ENCODE data around the gene PTRH1.

Gene PTRH1

GRCh38 chr9:127683723-127684122 is 31.7 kb downstream of the PTRH1 start:
- WGBS, 2 donors (ENCODE audit: extremely low coverage in 2 of 2, insufficient read length in 2 of 2, insufficient replicate concordance in 1 of 2): no CpG with 5 or more reads among the region's 5 CpGs
- no peak overlapping the region for H2AFZ ChIP-seq (ENCODE audit: low read length)
- DNase-seq (ENCODE audit: low spot score): no peak

GRCh38 chr9:127682351-127683136 is 32.9 kb downstream of the PTRH1 start:
- no peak overlapping the region for H4K91ac ChIP-seq (ENCODE audit: low read depth, low read length, poor library complexity)
- H3K4me3 ChIP-seq (ENCODE audit: low read length in 2 of 2): no peak overlapping the region
- H4K8ac ChIP-seq (ENCODE audit: low read depth, low read length): no peak overlapping the region
- H3K4me1 ChIP-seq (ENCODE audit: control insufficient read depth in 2 of 2, insufficient read depth in 1 of 2, low read depth in 1 of 2, low read length in 2 of 2): no peaks in the 10 kb centered on the region
- H2BK120ac ChIP-seq (ENCODE audit: low read depth, low read length): no peak overlapping the region
- no peak overlapping the region for H2BK5ac ChIP-seq (ENCODE audit: low read length)
- H3K4ac ChIP-seq (ENCODE audit: low read length): no peak overlapping the region
- WGBS, 2 donors (ENCODE audit: extremely low coverage in 2 of 2, insufficient read length in 2 of 2, insufficient replicate concordance in 1 of 2): no CpG with 5 or more reads among the region's 23 CpGs
- H2BK15ac ChIP-seq (ENCODE audit: low read length): no peak overlapping the region
- no peak overlapping the region for H2AFZ ChIP-seq (ENCODE audit: low read length)
- no peak overlapping the region for H3K18ac ChIP-seq (ENCODE audit: low read length)
- H3K27me3 ChIP-seq (ENCODE audit: control insufficient read depth in 3 of 3, insufficient read depth in 3 of 3, low read depth in 1 of 3, low read length in 3 of 3): no peaks in the 10 kb centered on the region
- peaks cover 2% of the 10 kb centered on the region for H3K79me1 ChIP-seq (ENCODE audit: low read depth, low read length)
- H2BK12ac ChIP-seq (ENCODE audit: low read length): no peak overlapping the region
- no peaks in the 10 kb centered on the region for H3K9me3 ChIP-seq (replicated peaks in 1 of 2; ENCODE audit: control insufficient read depth in 2 of 2, insufficient read depth in 1 of 2, low read depth in 1 of 2, low read length in 2 of 2)
- H3K4me2 ChIP-seq (ENCODE audit: insufficient read depth, low read length, poor library complexity, severe bottlenecking): no peak overlapping the region
- no peak for DNase-seq (ENCODE audit: low spot score)
- H3K14ac ChIP-seq (ENCODE audit: low read length): no peak overlapping the region
- H2AK5ac ChIP-seq (ENCODE audit: low read depth, low read length): no peak overlapping the region
- H3K9ac ChIP-seq (ENCODE audit: low read depth, low read length, poor library complexity): no peak overlapping the region
- H3K36me3 ChIP-seq (replicated peaks in 1 of 2; ENCODE audit: control insufficient read depth in 2 of 2, insufficient read depth in 2 of 2, low read length in 2 of 2): peaks cover 41 to 73% of the 10 kb centered on the region in 2 donors
- H3K23ac ChIP-seq (ENCODE audit: low read depth, low read length, poor library complexity): no peak overlapping the region
- H3K27ac ChIP-seq (replicated peaks; ENCODE audit: low read length): no peak overlapping the region

More at GRCh38 chr9:127683723-127684122, 31.7 kb downstream of the PTRH1 start:
- no peak overlapping the region for H2BK120ac ChIP-seq (ENCODE audit: low read depth, low read length)
- peaks cover 36 to 72% of the 10 kb centered on the region in 2 donors for H3K36me3 ChIP-seq (replicated peaks in 1 of 2; ENCODE audit: control insufficient read depth in 2 of 2, insufficient read depth in 2 of 2, low read length in 2 of 2)
- no peaks in the 10 kb centered on the region for H3K27me3 ChIP-seq (ENCODE audit: control insufficient read depth in 3 of 3, insufficient read depth in 3 of 3, low read depth in 1 of 3, low read length in 3 of 3)
- no peak overlapping the region for H3K18ac ChIP-seq (ENCODE audit: low read length)
- no peak overlapping the region for H3K27ac ChIP-seq (replicated peaks; ENCODE audit: low read length)
- H4K91ac ChIP-seq (ENCODE audit: low read depth, low read length, poor library complexity): no peak overlapping the region
- no peak overlapping the region for H3K4me3 ChIP-seq (ENCODE audit: low read length in 2 of 2)
- no peaks in the 10 kb centered on the region for H3K9me3 ChIP-seq (replicated peaks in 1 of 2; ENCODE audit: control insufficient read depth in 2 of 2, insufficient read depth in 1 of 2, low read depth in 1 of 2, low read length in 2 of 2)
- H2BK15ac ChIP-seq (ENCODE audit: low read length): no peak overlapping the region
- H2BK5ac ChIP-seq (ENCODE audit: low read length): no peak overlapping the region
- no peak overlapping the region for H3K23ac ChIP-seq (ENCODE audit: low read depth, low read length, poor library complexity)
- H2BK12ac ChIP-seq (ENCODE audit: low read length): no peak overlapping the region
- no peak overlapping the region for H3K14ac ChIP-seq (ENCODE audit: low read length)
- H4K8ac ChIP-seq (ENCODE audit: low read depth, low read length): no peak overlapping the region
- H3K4ac ChIP-seq (ENCODE audit: low read length): no peak overlapping the region
- H3K9ac ChIP-seq (ENCODE audit: low read depth, low read length, poor library complexity): no peak overlapping the region
- H2AK5ac ChIP-seq (ENCODE audit: low read depth, low read length): no peak overlapping the region
- no peaks in the 10 kb centered on the region for H3K4me1 ChIP-seq (ENCODE audit: control insufficient read depth in 2 of 2, insufficient read depth in 1 of 2, low read depth in 1 of 2, low read length in 2 of 2)
- no peak overlapping the region for H3K4me2 ChIP-seq (ENCODE audit: insufficient read depth, low read length, poor library complexity, severe bottlenecking)
- H3K79me1 ChIP-seq (ENCODE audit: low read depth, low read length): peaks cover 2% of the 10 kb centered on the region

DNA sequence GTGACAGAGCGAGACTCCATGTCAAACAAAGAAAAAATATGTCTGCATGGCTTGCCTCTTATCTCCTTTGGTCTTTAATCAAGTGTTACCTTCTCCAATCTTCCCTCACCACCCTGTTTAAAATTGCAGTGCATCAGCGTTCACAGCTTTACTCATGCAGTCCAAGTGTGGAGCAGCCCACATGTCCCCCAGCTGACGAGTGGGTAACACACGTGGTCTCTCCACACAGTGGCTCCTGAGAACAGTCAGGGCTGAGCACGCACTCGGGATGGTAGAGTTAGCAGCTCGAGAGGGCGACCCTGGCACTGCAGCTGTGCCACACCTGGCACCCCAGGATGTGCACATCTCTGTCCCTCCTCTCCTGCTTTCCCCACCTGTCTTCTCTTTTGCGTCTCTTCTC is 34.6 kb downstream of the PTRH1 start:
- Histone ChIP-seq H3K79me1 (ENCODE audit: low read depth, low read length) (peaks cover 2% of the 10 kb centered on the region), H4K91ac (ENCODE audit: low read depth, low read length, poor library complexity) (no peak overlapping the region), H3K18ac (ENCODE audit: low read length) (no peak overlapping the region), H3K27me3 (ENCODE audit: control insufficient read depth in 3 of 3, insufficient read depth in 3 of 3, low read depth in 1 of 3, low read length in 3 of 3) (no peaks in the 10 kb centered on the region), H3K23ac (ENCODE audit: low read depth, low read length, poor library complexity) (no peak overlapping the region), H2BK15ac (ENCODE audit: low read length) (no peak overlapping the region), H3K9ac (ENCODE audit: low read depth, low read length, poor library complexity) (no peak overlapping the region), H3K4ac (ENCODE audit: low read length) (no peak overlapping the region), H3K4me2 (ENCODE audit: insufficient read depth, low read length, poor library complexity, severe bottlenecking) (no peak overlapping the region), H3K36me3 (replicated peaks in 1 of 2; ENCODE audit: control insufficient read depth in 2 of 2, insufficient read depth in 2 of 2, low read length in 2 of 2) (peaks cover 45 to 78% of the 10 kb centered on the region in 2 donors), H2BK12ac (ENCODE audit: low read length) (no peak overlapping the region), H2BK120ac (ENCODE audit: low read depth, low read length) (no peak overlapping the region), H3K4me3 (ENCODE audit: low read length in 2 of 2) (no peak overlapping the region), H3K27ac (replicated peaks; ENCODE audit: low read length) (no peak overlapping the region), H3K4me1 (ENCODE audit: control insufficient read depth in 2 of 2, insufficient read depth in 1 of 2, low read depth in 1 of 2, low read length in 2 of 2) (no peaks in the 10 kb centered on the region), H2AK5ac (ENCODE audit: low read depth, low read length) (no peak overlapping the region), H3K9me3 (replicated peaks in 1 of 2; ENCODE audit: control insufficient read depth in 2 of 2, insufficient read depth in 1 of 2, low read depth in 1 of 2, low read length in 2 of 2) (no peaks in the 10 kb centered on the region), H2AFZ (ENCODE audit: low read length) (no peak overlapping the region), H3K14ac (ENCODE audit: low read length) (no peak overlapping the region), H2BK5ac (ENCODE audit: low read length) (no peak overlapping the region), H4K8ac (ENCODE audit: low read depth, low read length) (no peak overlapping the region)
- no peak for DNase-seq (ENCODE audit: low spot score)
- WGBS, 2 donors (ENCODE audit: extremely low coverage in 2 of 2, insufficient read length in 2 of 2, insufficient replicate concordance in 1 of 2): no CpG with 5 or more reads among the region's 9 CpGs

GRCh38 chr9:127680226-127680625 is 35.2 kb downstream of the PTRH1 start:
- H3K9me3 ChIP-seq (replicated peaks in 1 of 2; ENCODE audit: control insufficient read depth in 2 of 2, insufficient read depth in 1 of 2, low read depth in 1 of 2, low read length in 2 of 2): no peaks in the 10 kb centered on the region
- H3K18ac ChIP-seq (ENCODE audit: low read length): no peak overlapping the region
- H3K79me1 ChIP-seq (ENCODE audit: low read depth, low read length): peaks cover 2% of the 10 kb centered on the region
- no peak overlapping the region for H3K14ac ChIP-seq (ENCODE audit: low read length)
- peaks cover 45 to 84% of the 10 kb centered on the region in 2 donors for H3K36me3 ChIP-seq (replicated peaks in 1 of 2; ENCODE audit: control insufficient read depth in 2 of 2, insufficient read depth in 2 of 2, low read length in 2 of 2)
- H2AFZ ChIP-seq (ENCODE audit: low read length): no peak overlapping the region
- H3K4me1 ChIP-seq (ENCODE audit: control insufficient read depth in 2 of 2, insufficient read depth in 1 of 2, low read depth in 1 of 2, low read length in 2 of 2): no peaks in the 10 kb centered on the region
- H3K27me3 ChIP-seq (ENCODE audit: control insufficient read depth in 3 of 3, insufficient read depth in 3 of 3, low read depth in 1 of 3, low read length in 3 of 3): no peaks in the 10 kb centered on the region
- WGBS, 2 donors (ENCODE audit: extremely low coverage in 2 of 2, insufficient read length in 2 of 2, insufficient replicate concordance in 1 of 2): no CpG with 5 or more reads among the region's 11 CpGs
- H3K27ac ChIP-seq (replicated peaks; ENCODE audit: low read length): no peak overlapping the region
- H4K91ac ChIP-seq (ENCODE audit: low read depth, low read length, poor library complexity): no peak overlapping the region
- no peak overlapping the region for H3K9ac ChIP-seq (ENCODE audit: low read depth, low read length, poor library complexity)
- no peak overlapping the region for H2BK15ac ChIP-seq (ENCODE audit: low read length)
- H2BK5ac ChIP-seq (ENCODE audit: low read length): no peak overlapping the region
- no peak overlapping the region for H3K4ac ChIP-seq (ENCODE audit: low read length)
- H4K8ac ChIP-seq (ENCODE audit: low read depth, low read length): no peak overlapping the region
- no peak for DNase-seq (ENCODE audit: low spot score)
- H2AK5ac ChIP-seq (ENCODE audit: low read depth, low read length): no peak overlapping the region
- H3K4me2 ChIP-seq (ENCODE audit: insufficient read depth, low read length, poor library complexity, severe bottlenecking): no peak overlapping the region
- H2BK12ac ChIP-seq (ENCODE audit: low read length): no peak overlapping the region
- no peak overlapping the region for H3K4me3 ChIP-seq (ENCODE audit: low read length in 2 of 2)
- no peak overlapping the region for H2BK120ac ChIP-seq (ENCODE audit: low read depth, low read length)
- H3K23ac ChIP-seq (ENCODE audit: low read depth, low read length, poor library complexity): no peak overlapping the region

Data from neuronal stem cell (in vitro differentiated cells).